GM12892 (cell line): ENCODE data around the gene TEDC2.

ENCODE experiments used
- POLR2A ChIP-seq: IDR thresholded peaks from 2 replicates; pipeline ENCODE4 v1.6.1; 2011; ENCODE audit warnings: low read depth, low read length, control low read depth
- POLR2AphosphoS5 ChIP-seq: IDR thresholded peaks from 2 replicates; pipeline ENCODE4 v1.6.1; 2011; ENCODE audit warnings: low read depth, low read length, control low read depth

- TF ChIP-seq POLR2AphosphoS5 (no peak), POLR2A (no peak)
Measured at GRCh38 chr16:2439598-2439997, 20.3 kb upstream of the TEDC2 start.
